ENCODE data around the gene NAA40.
A peak's percentile ranks its signal among the peaks of the same experiment; 100 is the strongest.

Gene NAA40

DNA sequence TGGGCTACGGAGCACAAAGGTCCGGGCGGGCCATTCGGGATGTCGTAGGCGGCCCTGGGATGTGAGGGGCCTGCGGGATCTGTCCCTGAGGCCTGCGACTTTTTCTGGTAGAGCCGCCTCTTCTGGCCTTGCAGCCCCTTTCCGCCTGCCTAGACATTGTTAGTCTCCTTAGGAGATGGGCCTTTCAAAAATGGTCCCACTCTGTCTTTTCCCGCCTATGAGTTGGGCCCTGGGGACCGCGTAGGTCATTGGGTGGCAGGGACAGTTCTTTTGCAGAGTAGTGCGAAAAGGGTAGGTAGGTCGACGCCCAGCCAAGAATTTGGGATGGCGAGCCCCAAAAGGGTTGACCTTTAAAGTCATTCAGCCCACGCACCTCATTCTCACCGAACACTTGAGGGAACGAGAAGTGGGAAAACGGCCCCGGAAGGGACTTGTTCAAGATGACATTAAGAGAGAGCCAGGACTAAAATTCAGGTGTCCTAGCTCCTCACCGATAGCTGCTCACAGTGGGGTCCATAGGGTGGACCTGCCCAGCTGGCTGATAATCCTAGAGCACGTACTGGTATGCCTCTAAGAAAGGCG, 48.2 kb downstream of the NAA40 start:
- Histone ChIP-seq H3K27ac (peak overlapping the region; percentile 81), H3K9me3 (ENCODE audit: severe bottlenecking) (no peaks in the 10 kb centered on the region), H3K36me3 (peaks cover 27% of the 10 kb centered on the region), H3K4me3 (ENCODE audit: low read depth, low read length) (peak overlapping the region; percentile 80), H3K27me3 (ENCODE audit: insufficient read depth, low read depth, severe bottlenecking) (no peaks in the 10 kb centered on the region)
- no peak for DNase-seq
- TF ChIP-seq, protein P1, sequence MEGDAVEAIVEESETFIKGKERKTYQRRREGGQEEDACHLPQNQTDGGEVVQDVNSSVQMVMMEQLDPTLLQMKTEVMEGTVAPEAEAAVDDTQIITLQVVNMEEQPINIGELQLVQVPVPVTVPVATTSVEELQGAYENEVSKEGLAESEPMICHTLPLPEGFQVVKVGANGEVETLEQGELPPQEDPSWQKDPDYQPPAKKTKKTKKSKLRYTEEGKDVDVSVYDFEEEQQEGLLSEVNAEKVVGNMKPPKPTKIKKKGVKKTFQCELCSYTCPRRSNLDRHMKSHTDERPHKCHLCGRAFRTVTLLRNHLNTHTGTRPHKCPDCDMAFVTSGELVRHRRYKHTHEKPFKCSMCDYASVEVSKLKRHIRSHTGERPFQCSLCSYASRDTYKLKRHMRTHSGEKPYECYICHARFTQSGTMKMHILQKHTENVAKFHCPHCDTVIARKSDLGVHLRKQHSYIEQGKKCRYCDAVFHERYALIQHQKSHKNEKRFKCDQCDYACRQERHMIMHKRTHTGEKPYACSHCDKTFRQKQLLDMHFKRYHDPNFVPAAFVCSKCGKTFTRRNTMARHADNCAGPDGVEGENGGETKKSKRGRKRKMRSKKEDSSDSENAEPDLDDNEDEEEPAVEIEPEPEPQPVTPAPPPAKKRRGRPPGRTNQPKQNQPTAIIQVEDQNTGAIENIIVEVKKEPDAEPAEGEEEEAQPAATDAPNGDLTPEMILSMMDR (IDR thresholded peaks at IDR 0.05; ENCODE audit: low read depth, low read length) = no peak

DNA sequence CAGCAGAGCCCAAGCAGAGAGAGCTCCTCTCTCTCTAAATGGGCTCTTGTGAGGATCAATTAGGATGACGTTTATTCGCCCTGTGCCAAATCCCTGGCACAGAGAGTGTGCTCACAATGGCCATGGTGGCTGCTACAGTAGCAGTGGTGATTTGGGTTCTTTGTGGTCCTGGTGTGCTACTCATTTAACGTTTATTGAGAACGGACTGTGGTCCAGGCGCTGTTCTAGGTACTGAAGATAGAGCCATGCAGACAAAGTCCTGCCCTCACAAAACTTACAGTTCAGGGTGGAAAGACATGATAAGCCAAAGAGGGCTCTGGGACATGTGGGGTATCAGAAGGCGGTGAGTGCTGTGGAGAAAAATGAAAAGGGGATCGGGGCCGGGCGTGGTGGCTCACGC, 52.8 kb downstream of the NAA40 start:
- DNase-seq = no peak
- peaks cover 48% of the 10 kb centered on the region for H3K36me3 ChIP-seq
- H3K4me3 ChIP-seq (ENCODE audit: low read depth, low read length) = no peak overlapping the region
- TF ChIP-seq, protein P1 (IDR thresholded peaks at IDR 0.05; ENCODE audit: low read depth, low read length) = no peak
- no peaks in the 10 kb centered on the region for H3K27me3 ChIP-seq (ENCODE audit: insufficient read depth, low read depth, severe bottlenecking)
- no peaks in the 10 kb centered on the region for H3K9me3 ChIP-seq (ENCODE audit: severe bottlenecking)
- H3K27ac ChIP-seq = no peak overlapping the region

DNA sequence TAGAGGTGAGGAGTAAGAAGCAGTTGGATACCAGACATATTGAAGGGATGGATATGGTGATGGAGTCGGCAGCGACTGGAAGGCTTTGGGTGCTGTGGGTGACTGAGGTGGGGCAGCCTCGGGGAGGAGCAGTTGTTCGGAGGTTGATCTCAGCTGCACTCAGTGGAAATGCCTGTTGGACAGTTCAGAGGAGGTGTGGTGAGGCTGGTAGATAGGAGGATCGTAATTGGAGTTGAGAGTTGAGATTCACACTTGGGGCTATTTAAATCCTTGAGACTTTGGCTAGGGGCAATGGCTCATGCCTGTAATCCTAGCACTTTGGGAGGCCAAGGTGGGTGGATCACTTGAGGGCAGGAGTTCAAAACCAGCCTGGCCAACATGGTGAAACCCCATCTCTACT, 54.3 kb downstream of the NAA40 start:
- H3K9me3 ChIP-seq (ENCODE audit: severe bottlenecking) = no peaks in the 10 kb centered on the region
- H3K36me3 ChIP-seq = peaks cover 62% of the 10 kb centered on the region
- no peak overlapping the region for H3K4me3 ChIP-seq (ENCODE audit: low read depth, low read length)
- TF ChIP-seq, protein P1 (IDR thresholded peaks at IDR 0.05; ENCODE audit: low read depth, low read length) = no peak
- no peak overlapping the region for H3K27ac ChIP-seq
- no peaks in the 10 kb centered on the region for H3K27me3 ChIP-seq (ENCODE audit: insufficient read depth, low read depth, severe bottlenecking)
- DNase-seq = no peak

DNA sequence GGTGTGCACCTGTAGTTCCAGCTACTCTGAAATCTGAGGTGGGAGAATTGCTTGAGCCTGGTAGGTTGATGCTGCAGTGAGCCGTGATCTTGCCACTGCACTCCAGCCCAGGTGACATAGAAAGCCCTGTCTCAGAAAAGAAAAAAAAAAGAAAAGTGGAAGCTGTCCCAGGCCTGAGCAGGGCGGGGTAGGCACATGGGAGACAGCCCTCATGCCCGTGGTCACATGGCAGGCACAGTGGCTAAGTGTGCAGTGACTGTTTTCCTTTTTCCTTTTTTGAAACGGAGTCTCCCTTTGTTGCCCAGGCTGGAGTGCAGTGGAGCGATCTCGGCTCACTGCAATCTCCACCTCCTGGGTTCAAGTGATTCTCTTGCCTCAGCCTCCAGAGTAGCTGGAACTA, 55.2 kb downstream of the NAA40 start:
- Histone ChIP-seq H3K27me3 (ENCODE audit: insufficient read depth, low read depth, severe bottlenecking) (no peaks in the 10 kb centered on the region), H3K27ac (no peak overlapping the region), H3K9me3 (ENCODE audit: severe bottlenecking) (no peaks in the 10 kb centered on the region), H3K36me3 (peaks cover 60% of the 10 kb centered on the region), H3K4me3 (ENCODE audit: low read depth, low read length) (no peak overlapping the region)
- TF ChIP-seq, protein P1 (IDR thresholded peaks at IDR 0.05; ENCODE audit: low read depth, low read length) = no peak
- no peak for DNase-seq

DNA sequence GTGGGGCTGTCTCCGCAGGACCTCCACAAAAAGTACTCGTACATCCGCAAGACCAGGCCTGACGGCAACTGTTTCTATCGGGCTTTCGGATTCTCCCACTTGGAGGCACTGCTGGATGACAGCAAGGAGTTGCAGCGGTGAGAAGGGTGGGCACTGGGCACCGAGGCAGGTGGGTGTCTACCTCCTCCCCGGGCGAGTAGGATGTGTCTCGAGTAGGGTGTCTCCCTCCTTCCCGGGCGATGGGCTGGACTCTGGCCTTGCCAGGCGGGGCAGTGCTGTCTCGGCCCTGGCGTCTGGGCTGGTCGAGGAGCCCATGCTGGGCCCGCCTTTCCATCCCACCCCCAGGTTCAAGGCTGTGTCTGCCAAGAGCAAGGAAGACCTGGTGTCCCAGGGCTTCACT, 57.7 kb downstream of the NAA40 start:
- Histone ChIP-seq H3K36me3 (peaks cover 43% of the 10 kb centered on the region), H3K27ac (no peak overlapping the region), H3K27me3 (ENCODE audit: insufficient read depth, low read depth, severe bottlenecking) (no peaks in the 10 kb centered on the region), H3K9me3 (ENCODE audit: severe bottlenecking) (no peaks in the 10 kb centered on the region), H3K4me3 (ENCODE audit: low read depth, low read length) (no peak overlapping the region)
- DNase-seq = no peak
- TF ChIP-seq, protein P1 (IDR thresholded peaks at IDR 0.05; ENCODE audit: low read depth, low read length) = no peak

DNA sequence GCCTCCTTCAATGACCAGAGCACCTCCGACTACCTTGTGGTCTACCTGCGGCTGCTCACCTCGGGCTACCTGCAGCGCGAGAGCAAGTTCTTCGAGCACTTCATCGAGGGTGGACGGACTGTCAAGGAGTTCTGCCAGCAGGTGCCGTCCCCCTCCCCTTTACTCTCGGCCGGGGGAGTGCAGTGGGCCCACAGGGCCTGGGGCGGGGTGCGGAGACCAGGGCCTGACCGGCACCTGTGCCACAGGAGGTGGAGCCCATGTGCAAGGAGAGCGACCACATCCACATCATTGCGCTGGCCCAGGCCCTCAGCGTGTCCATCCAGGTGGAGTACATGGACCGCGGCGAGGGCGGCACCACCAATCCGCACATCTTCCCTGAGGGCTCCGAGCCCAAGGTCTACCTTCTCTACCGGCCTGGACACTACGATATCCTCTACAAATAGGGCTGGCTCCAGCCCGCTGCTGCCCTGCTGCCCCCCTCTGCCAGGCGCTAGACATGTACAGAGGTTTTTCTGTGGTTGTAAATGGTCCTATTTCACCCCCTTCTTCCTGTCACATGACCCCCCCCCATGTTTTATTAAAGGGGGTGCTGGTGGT, 58.4 kb downstream of the NAA40 start:
- TF ChIP-seq, protein P1 (IDR thresholded peaks at IDR 0.05; ENCODE audit: low read depth, low read length) = no peak
- Histone ChIP-seq H3K36me3 (peaks cover 43% of the 10 kb centered on the region), H3K27me3 (ENCODE audit: insufficient read depth, low read depth, severe bottlenecking) (no peaks in the 10 kb centered on the region), H3K9me3 (ENCODE audit: severe bottlenecking) (no peaks in the 10 kb centered on the region), H3K27ac (no peak overlapping the region), H3K4me3 (ENCODE audit: low read depth, low read length) (no peak overlapping the region)
- DNase-seq = no peak

Data from WERI-Rb-1 (cell line).